Thyroid gland (tissue), 4 donors: ENCODE results near the gene EPHX1.

Source experiments
- CTCF ChIP-seq, 6 experiments: fragments of 200-600 bp in 3 of 6; fragments of 450-650 bp in 3 of 6; sonication (generic) in 3 of 6; IDR thresholded peaks; one replicate each; pipeline ENCODE4 v1.5.1; 2016 to 2019; ENCODE audit warnings: antibody characterized with exemption in 6 of 6, mild to moderate bottlenecking in 2 of 6, inconsistent platforms in 1 of 6, moderate library complexity in 1 of 6
- POLR2A ChIP-seq, 2 donors: fragments of 450-650 bp; IDR thresholded peaks; one replicate each; pipeline ENCODE4 v1.6.1; 2017; ENCODE audit warnings: antibody characterized with exemption in 2 of 2, mild to moderate bottlenecking in 2 of 2, moderate library complexity in 1 of 2

GRCh38 chr1:225842074-225842473 lies 32.1 kb downstream of the EPHX1 start:
- TF ChIP-seq CTCF (IDR thresholded peaks at IDR 0.05), result no peak
- no peak for TF ChIP-seq POLR2A (IDR thresholded peaks at IDR 0.05)
